ENCODE data around the gene DOCK1. TPM values are rescaled to one million over a fixed set of nuclear protein-coding genes. Genes with fewer than 3 reads are reported as not detected.

DOCK1 gene
- total RNA-seq, 4 donors from 2014 or later = 31.3 to 82.3 (median 44.1) TPM

- no peak for TF ChIP-seq CTCF (IDR thresholded peaks at IDR 0.05)
- DNase-seq (ENCODE audit: low spot score) = no peak
- no peak for ATAC-seq (ENCODE audit: low FRiP score)
Observed at GRCh38 chr10:127470911-127471310, 565.7 kb downstream of the DOCK1 start.

DNA sequence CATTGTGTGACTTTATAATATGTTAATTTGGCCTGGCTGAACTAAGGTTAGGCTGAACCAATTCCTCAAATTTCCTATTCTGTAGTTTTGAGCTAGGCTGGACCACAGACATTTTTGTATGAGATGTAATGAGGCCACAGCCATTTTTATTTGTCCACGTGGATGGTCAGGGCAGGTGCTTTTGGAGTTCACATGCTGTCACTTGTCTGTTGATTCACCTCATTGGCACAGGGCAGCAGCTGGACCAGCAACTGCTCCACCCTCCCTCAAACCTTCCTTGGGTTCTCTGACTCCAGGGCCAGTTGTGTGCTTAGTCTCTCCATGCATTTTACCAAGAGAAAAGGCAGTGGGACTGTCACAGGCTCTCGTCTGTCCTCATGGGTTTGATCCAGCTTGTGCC lies 567.7 kb downstream of the DOCK1 start:
- DNase-seq (ENCODE audit: low spot score) = no peak
- no peak for TF ChIP-seq CTCF (IDR thresholded peaks at IDR 0.05)

GRCh38 chr10:127474501-127474900 lies 569.3 kb downstream of the DOCK1 start:
- DNase-seq (ENCODE audit: low spot score) (no peak), ATAC-seq (ENCODE audit: low FRiP score) (no peak)
- no peak for TF ChIP-seq CTCF (IDR thresholded peaks at IDR 0.05)

More for the DNA sequence above, 567.7 kb downstream of the DOCK1 start:
- no peak for ATAC-seq (ENCODE audit: low FRiP score)

DNA sequence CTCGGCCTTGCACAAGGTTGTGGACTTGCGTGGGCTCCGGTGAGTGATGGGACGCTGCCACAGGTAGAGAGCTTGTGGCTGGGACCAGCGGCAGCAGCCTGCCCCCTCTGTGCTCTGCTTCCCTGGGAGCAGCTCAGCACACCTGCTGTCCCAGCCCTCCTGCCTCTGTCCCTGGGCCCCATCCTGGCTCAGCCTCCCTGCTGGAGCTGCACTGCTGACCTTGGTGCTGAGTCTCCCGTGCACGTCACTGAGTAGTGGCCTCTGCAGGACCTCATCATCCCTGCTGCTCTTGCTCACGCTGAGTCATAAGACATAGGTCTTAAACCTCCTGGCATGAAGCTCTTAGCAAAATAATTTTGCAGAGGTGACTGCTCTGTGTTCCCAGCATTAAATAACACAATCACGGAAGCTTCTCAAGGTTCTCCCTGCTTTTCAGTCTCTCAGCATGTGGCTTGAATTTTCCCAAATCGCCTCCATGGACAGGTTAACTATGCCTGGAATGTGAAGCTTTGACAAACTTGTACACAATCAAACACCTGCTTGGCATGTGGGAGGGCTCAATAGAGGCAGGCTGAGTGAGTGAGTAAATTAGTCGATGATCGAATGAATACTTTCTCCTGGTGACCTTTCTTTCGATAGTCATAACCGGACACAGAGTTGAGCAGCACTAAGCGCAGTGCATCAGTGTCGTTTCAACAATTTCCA lies 580.1 kb downstream of the DOCK1 start:
- TF ChIP-seq CTCF (IDR thresholded peaks at IDR 0.05) = no peak
- DNase-seq (ENCODE audit: low spot score) (no peak), ATAC-seq (ENCODE audit: low FRiP score) (no peak)

GRCh38 chr10:127486355-127486754 lies 581.1 kb downstream of the DOCK1 start:
- ATAC-seq (ENCODE audit: low FRiP score) (no peak), DNase-seq (ENCODE audit: low spot score) (no peak)
- no peak for TF ChIP-seq CTCF (IDR thresholded peaks at IDR 0.05)

GRCh38 chr10:127492607-127493250 lies 587.5 kb downstream of the DOCK1 start:
- no peak for DNase-seq (ENCODE audit: low spot score)
- TF ChIP-seq CTCF (IDR thresholded peaks at IDR 0.05) = no peak
- no peak for ATAC-seq (ENCODE audit: low FRiP score)

DNA sequence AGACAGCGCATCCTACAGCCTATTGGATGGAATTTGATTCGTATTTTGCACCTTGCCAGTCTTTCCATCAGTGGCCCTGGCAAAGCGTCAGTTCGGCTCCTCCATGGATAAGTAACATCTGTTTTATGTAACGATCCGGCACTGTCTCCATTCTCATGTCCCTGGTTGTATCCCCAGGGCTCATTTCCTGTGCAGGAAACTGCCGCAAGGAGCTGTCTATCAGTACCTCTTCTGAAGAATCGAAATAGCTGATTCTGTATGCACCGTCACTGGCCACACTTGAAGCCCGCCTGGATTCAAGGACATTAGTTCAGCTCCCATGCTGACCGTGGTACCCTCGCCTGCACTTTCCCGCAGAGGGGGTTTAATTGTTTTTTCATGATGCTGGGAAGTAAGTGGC lies 590.8 kb downstream of the DOCK1 start:
- no peak for TF ChIP-seq CTCF (IDR thresholded peaks at IDR 0.05)
- DNase-seq (ENCODE audit: low spot score) (no peak), ATAC-seq (ENCODE audit: low FRiP score) (no peak)

All from omental fat pad (tissue), 4 donors.